ENCODE data around the gene MISP3. TPM values are rescaled to one million over a fixed set of nuclear protein-coding genes. Genes with fewer than 3 reads are reported as not detected.
"Not testable (repeated sequence)": the region's sequence is repeated elsewhere in the genome, so short reads cannot be mapped to it uniquely, and the experiment has no call there.

The MISP3 gene
- polyA plus RNA-seq (ENCODE audit: insufficient read length), result 4.6 TPM
- long read RNA-seq, donor 1, transcript MISP3-204 (1 exons, 2,187 nt), result major isoform, 16 of 18 reads
- long read RNA-seq, donor 1, partial matches to known transcripts, result 0 of 18 reads
- long read RNA-seq, donor 1, other reads (novel, unspliced or antisense), result 0 of 18 reads
- long read RNA-seq, donor 2, partial matches to known transcripts, result 0 of 6 reads
- long read RNA-seq, donor 2, other reads (novel, unspliced or antisense), result 0 of 6 reads
- long read RNA-seq, donor 3, partial matches to known transcripts, result 0 of 5 reads
- long read RNA-seq, donor 3, other reads (novel, unspliced or antisense), result 0 of 5 reads
- long read RNA-seq, donor 4, partial matches to known transcripts, result 0 of 4 reads
- long read RNA-seq, donor 4, other reads (novel, unspliced or antisense), result 0 of 4 reads
- long read RNA-seq, donor 5, transcript MISP3-204 (1 exons, 2,187 nt), result major isoform, 12 of 23 reads
- long read RNA-seq, donor 5, partial matches to known transcripts, result 6 of 23 reads
- long read RNA-seq, donor 5, other reads (novel, unspliced or antisense), result 0 of 23 reads
- long read RNA-seq, donor 6, transcript MISP3-202 (3 exons, 1,535 nt), result major isoform, 5 of 12 reads
- long read RNA-seq, donor 6, transcript MISP3-204 (1 exons, 2,187 nt), result major isoform, 5 of 12 reads
- long read RNA-seq, donor 6, partial matches to known transcripts, result 0 of 12 reads
- long read RNA-seq, donor 6, other reads (novel, unspliced or antisense), result 0 of 12 reads
- long read RNA-seq, donor 7, transcript MISP3-202 (3 exons, 1,535 nt), result minor isoform, 9 of 21 reads
- long read RNA-seq, donor 7, transcript MISP3-204 (1 exons, 2,187 nt), result major isoform, 11 of 21 reads
- long read RNA-seq, donor 7, partial matches to known transcripts, result 0 of 21 reads
- long read RNA-seq, donor 7, other reads (novel, unspliced or antisense), result 0 of 21 reads
- long read RNA-seq, donor 8, partial matches to known transcripts, result 0 of 7 reads
- long read RNA-seq, donor 8, other reads (novel, unspliced or antisense), result 0 of 7 reads

GRCh38 chr19:14072535-14073260, at the start of gene MISP3:
TSS of gene MISP3 (plus strand) at chr19:14072786. CDS start at chr19:14073310, 524 bp downstream.
- no peak for DNase-seq

GRCh38 chr19:14023404-14024235, 49.0 kb upstream of the MISP3 start:
- DNase-seq, result no peak

GRCh38 chr19:14026652-14027192, 45.9 kb upstream of the MISP3 start:
- not testable (repeated sequence) for DNase-seq

DNA sequence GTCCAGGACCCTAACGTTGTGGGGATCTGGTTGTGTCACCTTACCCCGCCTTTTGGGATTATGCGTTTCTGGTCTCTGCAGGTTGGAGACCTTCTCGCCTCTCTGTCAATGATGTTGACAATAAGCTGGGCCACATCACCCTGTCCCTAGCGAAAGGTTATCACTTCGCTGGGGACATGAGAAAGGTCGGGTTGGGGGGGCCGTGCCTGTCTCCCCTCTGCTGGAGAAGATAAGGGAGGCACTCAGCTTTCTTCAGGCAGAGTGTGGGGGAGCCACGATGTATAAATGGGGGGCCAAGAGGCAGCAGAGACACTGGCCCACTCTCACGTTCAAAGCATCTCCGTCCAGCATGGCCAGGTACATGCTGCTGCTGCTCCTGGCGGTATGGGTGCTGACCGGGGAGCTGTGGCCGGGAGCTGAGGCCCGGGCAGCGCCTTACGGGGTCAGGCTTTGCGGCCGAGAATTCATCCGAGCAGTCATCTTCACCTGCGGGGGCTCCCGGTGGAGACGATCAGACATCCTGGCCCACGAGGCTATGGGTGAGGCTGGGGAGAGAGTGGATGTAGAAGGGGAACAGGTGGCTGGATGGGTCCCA, 44.6 kb upstream of the MISP3 start, which contains the start of gene RLN3:
TSS of gene RLN3 (plus strand) at position 293 of the 595 bp plus-strand sequence. CDS start at position 350, 57 bp downstream.
- no peak for DNase-seq

- no peak for DNase-seq
Measured at GRCh38 chr19:14028901-14029300, 43.7 kb upstream of the MISP3 start.

DNA sequence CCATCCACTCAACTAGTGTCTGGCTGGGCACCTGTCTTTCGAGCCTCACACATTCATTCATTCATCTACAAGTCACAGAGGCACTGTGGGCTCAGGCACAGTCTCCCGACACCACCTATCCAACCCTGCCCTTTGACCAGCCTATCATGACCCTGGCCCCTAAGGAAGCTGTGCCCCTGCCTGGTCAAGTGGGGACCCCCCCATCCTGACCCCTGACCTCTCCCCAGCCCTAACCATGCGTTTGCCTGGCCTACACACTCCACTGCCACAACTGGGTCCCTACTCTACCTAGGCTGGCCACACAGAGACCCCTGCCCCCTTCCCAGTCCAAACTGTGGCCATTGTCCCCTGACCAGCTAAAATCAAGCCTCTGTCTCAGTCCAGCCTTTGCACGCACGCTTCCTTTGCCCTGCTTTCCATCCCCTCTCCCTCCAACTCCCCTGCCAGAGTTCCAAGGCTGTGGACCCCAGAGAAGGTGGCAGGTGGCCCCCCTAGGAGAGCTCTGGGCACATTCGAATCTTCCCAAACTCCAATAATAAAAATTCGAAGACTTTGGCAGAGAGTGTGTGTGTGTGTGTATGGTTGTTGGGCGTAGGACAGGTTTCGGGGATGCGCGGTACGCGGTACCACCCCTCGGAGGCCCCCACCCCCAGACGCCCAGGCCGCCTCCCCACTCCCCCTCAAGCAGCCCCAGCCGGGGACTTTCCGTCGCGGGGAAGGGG, 41.4 kb upstream of the MISP3 start:
- no peak for DNase-seq

DNA sequence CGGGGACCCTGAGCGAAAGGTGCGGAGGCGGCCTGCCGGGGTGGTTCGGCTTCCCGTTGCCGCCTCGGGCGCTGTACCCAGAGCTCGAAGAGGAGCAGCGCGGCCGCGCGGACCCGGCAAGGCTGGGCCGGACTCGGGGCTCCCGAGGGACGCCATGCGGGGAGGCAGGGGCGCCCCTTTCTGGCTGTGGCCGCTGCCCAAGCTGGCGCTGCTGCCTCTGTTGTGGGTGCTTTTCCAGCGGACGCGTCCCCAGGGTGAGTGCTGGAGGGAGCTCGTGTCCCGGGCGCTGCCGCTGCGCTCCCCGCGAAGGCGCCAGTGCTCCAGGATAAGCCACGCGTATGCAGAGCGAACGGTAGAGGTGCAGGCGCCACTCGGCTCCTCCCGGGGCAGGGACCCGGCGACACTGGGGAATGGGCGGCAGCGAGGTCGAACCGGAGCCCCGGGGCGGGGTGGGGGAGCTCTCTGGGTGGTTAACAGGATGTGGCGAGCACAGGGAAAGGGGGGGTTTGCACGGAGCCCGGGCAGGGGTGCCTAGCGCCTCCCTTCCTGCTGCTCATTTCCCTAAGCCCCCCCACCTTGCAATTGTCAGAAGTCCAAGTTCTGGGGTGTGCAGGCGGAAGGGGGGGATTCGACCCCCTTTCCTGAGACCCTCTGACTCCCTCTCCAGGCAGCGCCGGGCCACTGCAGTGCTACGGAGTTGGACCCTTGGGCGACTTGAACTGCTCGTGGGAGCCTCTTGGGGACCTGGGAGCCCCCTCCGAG, 40.7 kb upstream of the MISP3 start, which contains the start of gene IL27RA:
TSS of gene IL27RA (plus strand) at position 44 of the 762 bp plus-strand sequence. CDS start at position 155, 111 bp downstream.
- peak; percentile 60 for DNase-seq

DNA sequence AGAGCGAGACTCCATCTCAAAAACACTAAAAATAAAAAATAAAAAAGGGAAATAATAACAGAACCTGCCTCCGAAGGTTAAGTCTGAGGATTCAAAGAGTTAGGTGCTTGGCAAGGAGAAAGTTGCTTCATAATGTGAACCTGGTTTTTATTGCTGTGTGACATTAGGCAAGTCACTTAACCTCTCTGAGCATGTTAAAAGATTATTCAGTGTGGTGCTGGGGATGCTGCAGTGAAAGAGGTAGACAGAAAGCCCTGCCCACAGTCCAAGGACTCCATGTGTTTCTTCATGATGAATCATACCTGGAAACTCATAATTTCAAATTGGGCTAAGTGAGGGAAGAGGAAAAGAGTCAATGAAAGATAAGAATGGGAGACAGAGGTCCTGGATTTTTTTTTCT, 38.6 kb upstream of the MISP3 start:
- DNase-seq, result no peak

DNA sequence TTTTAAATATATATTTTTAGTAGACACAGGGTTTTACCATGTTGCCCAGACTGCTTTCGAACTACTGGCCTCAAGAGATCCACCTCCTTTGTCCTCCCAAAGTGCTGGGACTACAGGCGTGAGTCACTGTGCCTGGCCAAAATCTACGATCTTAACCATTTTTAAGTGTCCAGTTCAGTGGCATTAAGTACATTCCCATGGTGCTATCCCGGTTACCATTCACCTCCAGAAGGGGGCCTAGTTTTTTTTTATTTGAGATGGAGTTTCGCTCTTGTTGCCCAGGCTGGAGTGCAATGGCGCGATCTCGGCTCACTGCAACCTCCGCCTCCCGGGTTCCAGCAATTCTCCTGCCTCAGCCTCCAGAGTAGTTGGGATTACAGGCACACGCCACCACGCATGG, 37.4 kb upstream of the MISP3 start:
- not testable (repeated sequence) for DNase-seq

GRCh38 chr19:14035706-14036105, 36.9 kb upstream of the MISP3 start:
- no peak for DNase-seq

DNA sequence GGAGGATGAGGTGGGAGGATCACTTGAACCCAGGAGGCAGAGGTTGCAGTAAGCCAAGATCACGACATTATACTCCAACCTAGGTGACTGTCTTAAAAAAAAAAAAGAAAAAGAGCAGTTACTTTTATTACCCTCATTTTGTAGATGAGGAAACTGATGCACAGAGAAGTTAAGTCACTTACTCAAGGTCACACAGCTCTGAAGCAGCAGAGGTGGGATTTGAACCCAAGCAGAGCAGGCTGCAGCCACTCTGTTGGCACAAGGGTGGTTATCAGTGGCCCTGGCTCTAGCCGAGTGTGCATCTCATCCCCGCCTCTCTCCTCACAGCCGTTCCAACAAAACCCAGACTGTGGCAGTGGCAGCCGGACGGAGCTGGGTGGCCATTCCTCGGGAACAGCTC, 33.4 kb upstream of the MISP3 start:
- DNase-seq, result no peak

GRCh38 chr19:14042659-14043608, 29.7 kb upstream of the MISP3 start:
- peak; percentile 87 for DNase-seq

GRCh38 chr19:14047866-14048265, 24.7 kb upstream of the MISP3 start:
- not testable (repeated sequence) for DNase-seq

DNA sequence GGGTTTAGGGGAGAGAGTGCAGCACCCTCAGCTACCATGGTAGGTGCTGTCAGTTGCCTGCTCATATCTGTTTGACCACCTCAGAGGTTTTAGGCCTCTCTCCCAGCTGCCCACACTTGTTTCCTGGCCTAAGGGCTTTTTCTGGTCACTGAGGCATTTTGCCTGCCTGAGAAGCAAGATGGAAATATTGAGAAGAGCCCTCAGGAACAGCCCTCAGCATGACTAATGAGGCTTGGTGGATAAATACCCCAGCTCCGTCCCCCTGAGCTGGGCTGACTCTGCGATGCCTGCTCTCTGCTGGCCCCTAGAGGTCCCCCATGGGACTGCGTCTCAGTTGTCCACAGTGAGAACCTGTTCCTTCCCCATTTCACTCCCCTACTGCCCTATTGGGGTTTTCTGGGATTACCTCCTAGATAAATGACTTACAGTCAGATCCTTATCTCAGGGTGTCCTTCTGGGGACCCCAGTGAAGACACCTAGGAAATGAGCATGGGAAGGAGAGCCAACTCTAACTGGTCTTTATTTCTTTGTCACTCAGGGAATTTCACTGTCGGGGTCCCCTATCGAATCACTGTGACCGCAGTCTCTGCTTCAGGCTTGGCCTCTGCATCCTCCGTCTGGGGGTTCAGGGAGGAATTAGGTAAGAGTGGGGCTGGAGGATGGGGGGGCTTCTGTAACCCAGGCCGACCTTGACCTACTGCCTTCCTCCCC, 24.0 kb upstream of the MISP3 start:
- no peak for DNase-seq

GRCh38 chr19:14050512-14050911, 22.1 kb upstream of the MISP3 start:
- no peak for DNase-seq

DNA sequence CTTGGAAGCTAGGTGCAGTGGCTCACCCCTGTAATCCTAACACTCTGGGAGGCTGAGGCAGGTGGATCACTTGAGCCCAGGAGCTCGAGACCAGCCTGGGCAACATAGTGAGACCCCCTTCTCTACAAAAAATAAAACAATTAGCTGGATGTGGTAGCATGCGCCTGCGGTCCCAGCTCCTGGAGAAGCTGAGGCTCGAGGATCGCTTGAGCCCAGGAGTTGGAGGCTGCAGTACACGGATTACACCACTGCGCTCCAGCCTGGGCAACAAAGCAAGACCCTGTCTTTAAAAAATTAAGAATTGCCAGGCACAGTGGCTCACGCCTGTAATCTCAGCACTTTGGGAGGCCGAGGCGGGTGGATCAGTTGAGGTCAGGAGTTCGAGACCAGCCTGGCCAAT, 21.6 kb upstream of the MISP3 start:
- DNase-seq, result not testable (repeated sequence)

- no peak for DNase-seq
Measured at GRCh38 chr19:14051980-14052379, 20.6 kb upstream of the MISP3 start.
